Spleen (tissue), 7 donors: ENCODE measurements around the gene ANKFN1.

Experiments used
- POLR2A ChIP-seq, 3 donors: fragments of 450-650 bp; IDR thresholded peaks; one replicate each; pipeline ENCODE4 v1.5.1; 2017; ENCODE audit warnings: antibody characterized with exemption in 3 of 3, mild to moderate bottlenecking in 1 of 3
- POLR2AphosphoS5 ChIP-seq, 3 donors: sonication (generic); formaldehyde crosslinking; IDR thresholded peaks; one replicate each; pipeline ENCODE4 v1.5.1; 2017; ENCODE audit warnings: antibody characterized with exemption in 3 of 3
- TF ChIP-seq, protein P1 (sequence below), 11 experiments: fragments of 200-600 bp in 7 of 11; fragments of 450-650 bp in 4 of 11; sonication (generic) in 4 of 11; IDR thresholded peaks in 8 of 11; conservative IDR thresholded peaks in 3 of 11; 1 replicate in 7 of 11; 2 replicates in 4 of 11; pipeline versions ENCODE4 v1.4.0 to v1.8.0; 2016 to 2021; ENCODE audit warnings: antibody characterized with exemption in 11 of 11, inconsistent platforms in 4 of 11, mild to moderate bottlenecking in 1 of 11
- donor health status: DM: no; HTN: no; CAD: no; lungs with moderate emphysema.
- donor health status: DM: no; HTN: no; CAD: no.
- donor health status: DM: no; HTN: no; CAD: no.

DNA sequence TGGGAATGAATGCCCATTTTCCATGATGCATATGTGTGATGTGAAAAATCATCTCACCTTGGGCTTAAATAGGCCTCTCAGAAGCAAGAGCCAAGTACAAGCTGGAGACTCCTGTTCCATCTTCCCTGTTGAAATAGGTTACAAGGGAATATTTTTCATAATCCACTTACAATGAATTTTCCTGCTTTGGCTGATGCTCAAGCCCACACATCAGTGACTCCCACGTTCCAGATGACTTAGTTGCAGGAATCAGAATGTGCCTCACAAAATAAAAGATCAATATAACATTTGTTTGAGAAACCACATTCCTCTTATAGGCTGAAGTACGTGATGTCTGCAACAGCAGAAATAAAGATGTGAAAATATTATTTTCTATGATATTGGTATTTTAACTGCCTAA is 24.1 kb downstream of the ANKFN1 start:
- TF ChIP-seq POLR2AphosphoS5 (IDR thresholded peaks at IDR 0.05): no peak
- TF ChIP-seq, protein P1, sequence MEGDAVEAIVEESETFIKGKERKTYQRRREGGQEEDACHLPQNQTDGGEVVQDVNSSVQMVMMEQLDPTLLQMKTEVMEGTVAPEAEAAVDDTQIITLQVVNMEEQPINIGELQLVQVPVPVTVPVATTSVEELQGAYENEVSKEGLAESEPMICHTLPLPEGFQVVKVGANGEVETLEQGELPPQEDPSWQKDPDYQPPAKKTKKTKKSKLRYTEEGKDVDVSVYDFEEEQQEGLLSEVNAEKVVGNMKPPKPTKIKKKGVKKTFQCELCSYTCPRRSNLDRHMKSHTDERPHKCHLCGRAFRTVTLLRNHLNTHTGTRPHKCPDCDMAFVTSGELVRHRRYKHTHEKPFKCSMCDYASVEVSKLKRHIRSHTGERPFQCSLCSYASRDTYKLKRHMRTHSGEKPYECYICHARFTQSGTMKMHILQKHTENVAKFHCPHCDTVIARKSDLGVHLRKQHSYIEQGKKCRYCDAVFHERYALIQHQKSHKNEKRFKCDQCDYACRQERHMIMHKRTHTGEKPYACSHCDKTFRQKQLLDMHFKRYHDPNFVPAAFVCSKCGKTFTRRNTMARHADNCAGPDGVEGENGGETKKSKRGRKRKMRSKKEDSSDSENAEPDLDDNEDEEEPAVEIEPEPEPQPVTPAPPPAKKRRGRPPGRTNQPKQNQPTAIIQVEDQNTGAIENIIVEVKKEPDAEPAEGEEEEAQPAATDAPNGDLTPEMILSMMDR (IDR thresholded peaks at IDR 0.05 in 8 of 11, conservative IDR thresholded peaks at IDR 0.05 in 3 of 11): no peak
- no peak for TF ChIP-seq POLR2A (IDR thresholded peaks at IDR 0.05)
